ENCODE data around the gene EEF1A2.
A peak's percentile ranks its signal among the peaks of the same experiment; 100 is the strongest.
"Not testable (repeated sequence)": the region's sequence is repeated elsewhere in the genome, so short reads cannot be mapped to it uniquely, and the experiment has no call there.

Gene EEF1A2

DNA sequence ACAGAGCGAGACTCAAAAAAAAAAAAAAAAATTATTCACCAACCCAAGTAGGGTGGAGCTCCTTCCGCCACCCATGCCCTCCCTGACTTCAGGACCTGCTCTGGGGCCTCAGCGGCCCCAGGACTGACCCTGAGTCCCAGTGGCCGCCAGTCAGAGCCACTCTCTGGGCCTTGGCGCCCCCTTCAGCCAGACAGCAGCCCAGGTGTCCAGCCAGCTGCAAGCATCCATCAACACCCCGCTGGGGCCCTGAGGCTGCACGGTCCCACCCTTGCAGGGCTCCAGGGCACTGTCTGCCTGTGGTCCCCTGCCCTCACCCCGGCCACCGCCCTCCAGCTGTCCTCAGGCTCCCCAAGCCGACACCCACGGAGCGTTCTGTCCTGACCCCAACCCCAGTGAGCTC, 15.0 kb downstream of the EEF1A2 start:
- DNase-seq (ENCODE audit: low read depth): no peak
- TF ChIP-seq, protein P1, sequence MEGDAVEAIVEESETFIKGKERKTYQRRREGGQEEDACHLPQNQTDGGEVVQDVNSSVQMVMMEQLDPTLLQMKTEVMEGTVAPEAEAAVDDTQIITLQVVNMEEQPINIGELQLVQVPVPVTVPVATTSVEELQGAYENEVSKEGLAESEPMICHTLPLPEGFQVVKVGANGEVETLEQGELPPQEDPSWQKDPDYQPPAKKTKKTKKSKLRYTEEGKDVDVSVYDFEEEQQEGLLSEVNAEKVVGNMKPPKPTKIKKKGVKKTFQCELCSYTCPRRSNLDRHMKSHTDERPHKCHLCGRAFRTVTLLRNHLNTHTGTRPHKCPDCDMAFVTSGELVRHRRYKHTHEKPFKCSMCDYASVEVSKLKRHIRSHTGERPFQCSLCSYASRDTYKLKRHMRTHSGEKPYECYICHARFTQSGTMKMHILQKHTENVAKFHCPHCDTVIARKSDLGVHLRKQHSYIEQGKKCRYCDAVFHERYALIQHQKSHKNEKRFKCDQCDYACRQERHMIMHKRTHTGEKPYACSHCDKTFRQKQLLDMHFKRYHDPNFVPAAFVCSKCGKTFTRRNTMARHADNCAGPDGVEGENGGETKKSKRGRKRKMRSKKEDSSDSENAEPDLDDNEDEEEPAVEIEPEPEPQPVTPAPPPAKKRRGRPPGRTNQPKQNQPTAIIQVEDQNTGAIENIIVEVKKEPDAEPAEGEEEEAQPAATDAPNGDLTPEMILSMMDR (conservative IDR thresholded peaks at IDR 0.05; ENCODE audit: low read length): 0 out of 2 replicates have a peak, but pooled peaks have one; percentile 2
- no peak overlapping the region for H3K4me3 ChIP-seq (ENCODE audit: low read length)

DNA sequence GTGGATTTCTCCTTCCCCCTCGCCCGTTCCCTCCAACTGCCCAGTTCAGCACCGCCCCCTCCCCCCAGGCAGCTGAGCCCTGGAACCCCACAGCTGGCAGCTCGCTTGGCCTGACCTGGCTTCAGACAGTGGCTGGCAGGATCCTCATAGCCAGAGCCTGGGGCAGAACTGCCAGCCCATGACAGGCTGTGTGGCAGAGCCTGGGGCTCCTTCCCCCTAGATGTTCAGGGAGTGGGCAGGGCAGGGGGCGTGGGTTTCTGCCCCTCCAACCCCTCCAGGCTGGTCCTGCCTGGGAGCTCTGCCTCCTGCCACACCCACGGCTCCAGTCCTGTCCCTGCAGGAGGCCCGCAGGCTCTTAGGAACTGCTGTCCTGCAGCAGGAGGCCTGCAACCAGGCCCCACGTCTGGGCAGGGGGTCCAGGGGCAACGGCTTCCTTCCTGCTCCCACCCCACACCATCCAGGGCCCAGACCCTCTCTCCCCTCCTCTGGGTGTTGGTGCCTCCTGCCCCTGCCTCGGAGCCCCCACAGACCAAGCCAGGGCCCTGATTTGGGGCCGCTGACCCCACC, 16.8 kb downstream of the EEF1A2 start:
- TF ChIP-seq, protein P1 (conservative IDR thresholded peaks at IDR 0.05; ENCODE audit: low read length): no peak
- DNase-seq (ENCODE audit: low read depth): no peak
- no peak overlapping the region for H3K4me3 ChIP-seq (ENCODE audit: low read length)

DNA sequence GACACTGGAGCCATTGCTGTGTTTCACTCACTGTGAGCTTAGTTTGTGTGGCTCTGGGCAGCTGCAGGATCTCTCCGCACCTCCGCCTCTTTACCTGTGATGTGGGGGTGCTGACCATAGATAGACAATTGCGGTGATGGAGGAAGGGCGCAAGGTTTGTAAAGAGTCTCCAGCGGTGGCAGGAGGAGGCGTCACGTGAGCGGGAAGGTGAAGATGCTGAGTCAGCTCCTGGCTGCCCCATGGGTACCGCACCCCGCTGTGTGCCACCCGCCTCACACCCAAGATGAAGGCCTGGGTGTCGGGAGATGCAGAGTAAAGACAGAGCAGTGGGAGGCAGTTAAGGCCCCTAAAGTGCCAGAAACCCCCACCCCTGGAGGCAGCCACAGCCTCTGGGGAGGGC, 17.4 kb downstream of the EEF1A2 start:
- TF ChIP-seq, protein P1 (conservative IDR thresholded peaks at IDR 0.05; ENCODE audit: low read length): no peak
- no peak overlapping the region for H3K4me3 ChIP-seq (ENCODE audit: low read length)
- DNase-seq (ENCODE audit: low read depth): no peak

DNA sequence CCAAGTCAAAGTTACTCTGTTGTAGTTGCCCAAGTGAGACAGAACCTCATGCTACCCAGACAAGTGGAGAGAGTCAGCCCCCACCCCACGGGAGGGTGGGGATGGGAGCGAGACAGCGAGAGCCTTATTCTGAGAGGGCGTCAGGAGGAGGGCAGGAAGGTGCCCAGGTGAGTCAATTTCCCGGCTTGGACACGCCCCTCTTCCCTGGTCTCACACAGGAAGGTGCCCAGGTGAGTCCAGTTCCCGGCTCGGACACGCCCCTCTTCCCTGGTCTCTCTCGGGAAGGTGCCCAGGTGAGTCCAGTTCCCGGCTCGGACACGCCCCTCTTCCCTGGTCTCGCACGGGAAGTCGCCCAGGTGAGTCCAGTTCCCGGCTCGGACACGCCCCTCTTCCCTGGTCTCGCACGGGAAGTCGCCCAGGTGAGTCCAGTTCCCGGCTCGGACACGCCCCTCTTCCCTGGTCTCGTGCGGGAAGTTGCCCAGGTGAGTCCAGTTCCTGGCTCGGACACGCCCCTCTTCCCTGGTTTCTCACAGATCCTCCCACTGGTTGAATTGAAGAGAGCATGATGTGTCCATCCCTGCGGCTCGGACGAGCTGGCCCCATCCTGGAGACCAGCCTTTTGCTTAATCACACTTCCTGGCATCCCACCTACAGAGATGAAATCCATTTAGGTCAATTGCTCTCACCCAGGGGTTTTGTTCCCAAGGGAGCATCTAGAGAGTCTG, 19.0 kb downstream of the EEF1A2 start:
- not testable (repeated sequence) for H3K4me3 ChIP-seq (ENCODE audit: low read length); DNase-seq (ENCODE audit: low read depth)

DNA sequence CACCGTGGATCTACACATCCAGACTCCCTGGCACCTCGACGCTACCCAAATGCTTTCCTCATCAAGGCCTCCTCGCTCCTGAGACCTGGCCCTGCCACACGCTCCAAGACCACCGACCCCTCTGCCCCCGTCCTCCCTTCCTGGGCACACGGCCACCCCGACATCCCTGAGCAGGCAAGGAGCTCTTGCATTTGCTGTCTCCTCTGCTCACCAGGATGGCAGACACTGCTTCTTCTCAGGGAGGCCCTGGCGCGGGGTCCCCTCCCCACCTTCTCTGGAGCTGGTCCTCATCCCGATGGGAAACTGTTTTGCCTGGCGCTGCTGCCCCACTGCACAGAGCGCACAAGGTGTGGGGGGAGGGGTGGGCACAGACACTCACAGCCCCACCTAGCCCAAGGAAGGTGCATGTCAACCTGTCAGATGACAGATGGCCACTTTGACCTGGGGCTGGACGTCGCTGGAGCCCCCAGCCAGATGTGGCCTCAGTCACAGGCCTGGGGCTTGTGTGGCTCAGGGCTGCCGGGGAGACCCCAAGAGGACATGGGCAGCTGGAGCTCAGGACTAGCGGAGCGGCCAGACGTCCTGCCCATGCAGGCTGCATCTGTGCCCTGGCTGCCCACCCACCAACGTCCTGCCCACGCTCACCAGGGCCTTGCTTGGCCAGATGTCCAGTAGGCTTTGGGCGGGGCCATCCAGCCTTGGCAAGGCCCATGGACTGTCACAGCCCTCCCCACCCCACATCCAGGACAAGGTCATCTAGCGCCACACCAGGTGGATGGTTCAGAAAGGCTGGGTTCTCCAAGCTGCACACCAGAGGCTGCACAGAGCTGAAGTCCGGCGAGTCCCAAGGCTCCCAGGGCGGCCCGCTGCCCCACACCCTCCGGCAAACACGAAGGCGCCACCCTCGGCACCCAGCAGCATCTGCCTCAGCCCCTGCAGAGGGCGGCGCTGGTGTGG, 20.3 kb downstream of the EEF1A2 start:
- H3K4me3 ChIP-seq (ENCODE audit: low read length): no peak overlapping the region
- DNase-seq (ENCODE audit: low read depth): no peak
- TF ChIP-seq, protein P1 (conservative IDR thresholded peaks at IDR 0.05; ENCODE audit: low read length): no peak

DNA sequence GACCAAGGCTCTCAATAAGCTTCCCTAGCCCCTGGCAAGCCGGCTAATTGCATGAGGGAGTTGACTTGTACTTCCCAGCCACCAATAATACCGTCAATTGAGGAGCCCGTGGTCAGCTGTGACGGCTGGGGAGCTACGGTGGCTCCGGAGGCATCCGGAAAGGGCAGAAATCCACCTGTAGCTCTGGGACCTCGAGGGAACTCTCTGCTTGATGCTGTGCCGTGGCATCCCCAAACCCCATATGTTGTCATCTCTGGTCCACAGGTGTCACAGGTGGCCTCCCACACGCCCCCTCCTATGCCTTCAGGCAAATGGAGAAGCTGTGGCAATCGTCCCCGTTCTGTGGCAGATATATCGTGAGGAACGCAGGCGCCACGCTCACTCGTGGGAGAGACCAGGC, 20.9 kb downstream of the EEF1A2 start:
- H3K4me3 ChIP-seq (ENCODE audit: low read length): no peak overlapping the region
- no peak for DNase-seq (ENCODE audit: low read depth)
- TF ChIP-seq, protein P1 (conservative IDR thresholded peaks at IDR 0.05; ENCODE audit: low read length): no peak

DNA sequence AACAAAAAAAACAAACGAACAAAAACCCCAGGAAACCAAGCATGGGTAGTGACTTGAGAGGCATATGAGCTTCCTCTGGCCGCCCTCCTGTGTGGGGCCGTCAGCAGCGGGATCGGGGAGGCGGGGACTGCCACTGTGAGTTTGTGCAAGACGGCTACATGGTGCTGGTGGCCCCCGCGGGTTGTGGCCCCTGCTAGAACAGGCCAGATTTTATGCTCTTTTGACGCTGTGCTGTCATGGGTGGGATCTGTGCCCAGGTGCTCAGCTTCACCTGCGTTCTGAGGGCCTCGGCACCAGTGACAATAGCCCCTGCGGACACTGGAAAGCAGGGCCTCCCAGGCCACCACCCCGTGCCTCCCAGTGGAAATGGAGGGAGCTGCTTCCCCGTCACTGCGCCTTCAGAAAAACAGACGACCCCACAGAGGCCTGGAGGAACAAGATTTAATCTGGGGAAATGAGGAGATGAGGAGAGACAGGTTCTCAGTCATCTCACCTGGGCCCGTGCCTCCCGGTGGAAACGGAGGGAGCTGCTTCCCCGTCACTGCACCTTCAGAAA, 21.7 kb downstream of the EEF1A2 start:
- no peak overlapping the region for H3K4me3 ChIP-seq (ENCODE audit: low read length)
- TF ChIP-seq, protein P1 (conservative IDR thresholded peaks at IDR 0.05; ENCODE audit: low read length): no peak
- no peak for DNase-seq (ENCODE audit: low read depth)
